COLO668 (cell line): ENCODE results near the gene LRP3.
"Not testable (repeated sequence)": the region's sequence is repeated elsewhere in the genome, so short reads cannot be mapped to it uniquely, and the experiment has no call there.

ENCODE experiments used
- DNase-seq: peaks from one replicate; lab custom pipeline; 2025; ENCODE audit not compliant: unreplicated experiment; lab: John Stamatoyannopoulos, UW

The LRP3 gene

GRCh38 chr19:33193865-33194362 is at the start of gene LRP3:
Gene LRP3, plus strand, starts transcription at chr19:33194330. Its CDS starts 456 bp downstream, at chr19:33194786.
- DNase-seq, result peak; percentile 4

- DNase-seq, result no peak
These were observed 47.9 kb upstream of the LRP3 start for GRCh38 chr19:33146209-33146608.

- DNase-seq, result no peak
These were observed 46.6 kb upstream of the LRP3 start for GRCh38 chr19:33147538-33147937.

- DNase-seq, result peak; percentile 28
These were observed 43.1 kb upstream of the LRP3 start for GRCh38 chr19:33150852-33151518.

- DNase-seq, result no peak
These were observed 42.0 kb upstream of the LRP3 start for GRCh38 chr19:33152176-33152575.

GRCh38 chr19:33152625-33153024 is 41.5 kb upstream of the LRP3 start:
- not testable (repeated sequence) for DNase-seq

GRCh38 chr19:33154313-33154712 is 39.8 kb upstream of the LRP3 start:
- not testable (repeated sequence) for DNase-seq

- no peak for DNase-seq
These were observed 37.8 kb upstream of the LRP3 start for GRCh38 chr19:33156334-33156733.

GRCh38 chr19:33157906-33158305 is 36.2 kb upstream of the LRP3 start:
- DNase-seq, result no peak

- DNase-seq, result no peak
These were observed 35.8 kb upstream of the LRP3 start for GRCh38 chr19:33158365-33158764.

GRCh38 chr19:33159149-33159548 is 35.0 kb upstream of the LRP3 start:
- DNase-seq, result no peak

GRCh38 chr19:33159893-33160292 is 34.2 kb upstream of the LRP3 start:
- DNase-seq, result no peak

GRCh38 chr19:33161201-33161600 is 32.9 kb upstream of the LRP3 start:
- DNase-seq, result no peak

- DNase-seq, result no peak
These were observed 30.6 kb upstream of the LRP3 start for GRCh38 chr19:33163481-33163880.

- DNase-seq, result not testable (repeated sequence)
These were observed 28.1 kb upstream of the LRP3 start for GRCh38 chr19:33166037-33166436.

- no peak for DNase-seq
These were observed 26.7 kb upstream of the LRP3 start for GRCh38 chr19:33167438-33167837.

- no peak for DNase-seq
These were observed 25.6 kb upstream of the LRP3 start for GRCh38 chr19:33168528-33168927.

- DNase-seq, result no peak
These were observed 22.8 kb upstream of the LRP3 start for GRCh38 chr19:33171222-33171795.

GRCh38 chr19:33171916-33172359 is 22.2 kb upstream of the LRP3 start:
- no peak for DNase-seq

GRCh38 chr19:33174186-33174585 is 19.9 kb upstream of the LRP3 start:
- DNase-seq, result no peak

GRCh38 chr19:33175156-33175782 is 18.9 kb upstream of the LRP3 start:
- DNase-seq, result no peak
